22Rv1 (cell line): ENCODE data around the gene HTR1D.

Source experiments
- ZFX ChIP-seq: fragments of 450-650 bp; IDR thresholded peaks from 2 replicates; pipeline ENCODE4 v1.6.1; 2017; ENCODE audit warnings: antibody characterized with exemption, borderline replicate concordance
- TF ChIP-seq, protein P1 (sequence below): fragments of 450-650 bp; IDR thresholded peaks from 2 replicates; pipeline ENCODE4 v1.5.1; 2017; ENCODE audit warnings: mild to moderate bottlenecking

DNA sequence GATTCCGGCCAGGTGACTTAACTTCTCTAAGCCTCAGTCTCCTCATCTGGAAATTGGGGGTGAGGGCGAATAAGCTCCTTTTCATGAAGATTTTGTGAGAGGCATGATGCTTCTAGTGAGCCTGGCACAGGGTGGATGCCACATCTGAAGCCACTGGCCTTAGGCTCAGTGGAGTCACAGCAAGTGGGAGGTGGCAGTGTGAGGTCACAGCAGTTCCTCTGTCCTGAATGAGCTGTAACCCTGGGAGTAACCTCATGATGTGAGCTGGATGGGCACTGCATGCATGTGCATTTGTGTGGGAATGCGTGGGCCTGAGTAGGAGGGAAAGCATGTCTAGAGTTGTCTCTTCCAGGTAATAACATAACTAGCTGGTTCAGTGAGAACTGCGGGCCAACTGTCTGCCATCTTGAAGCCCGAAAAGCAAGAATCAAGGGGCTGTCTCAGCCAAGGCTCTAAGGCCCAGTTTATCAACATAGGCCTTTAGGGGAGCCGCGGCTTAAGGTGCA lies 27.0 kb upstream of the HTR1D start:
- TF ChIP-seq, protein P1, sequence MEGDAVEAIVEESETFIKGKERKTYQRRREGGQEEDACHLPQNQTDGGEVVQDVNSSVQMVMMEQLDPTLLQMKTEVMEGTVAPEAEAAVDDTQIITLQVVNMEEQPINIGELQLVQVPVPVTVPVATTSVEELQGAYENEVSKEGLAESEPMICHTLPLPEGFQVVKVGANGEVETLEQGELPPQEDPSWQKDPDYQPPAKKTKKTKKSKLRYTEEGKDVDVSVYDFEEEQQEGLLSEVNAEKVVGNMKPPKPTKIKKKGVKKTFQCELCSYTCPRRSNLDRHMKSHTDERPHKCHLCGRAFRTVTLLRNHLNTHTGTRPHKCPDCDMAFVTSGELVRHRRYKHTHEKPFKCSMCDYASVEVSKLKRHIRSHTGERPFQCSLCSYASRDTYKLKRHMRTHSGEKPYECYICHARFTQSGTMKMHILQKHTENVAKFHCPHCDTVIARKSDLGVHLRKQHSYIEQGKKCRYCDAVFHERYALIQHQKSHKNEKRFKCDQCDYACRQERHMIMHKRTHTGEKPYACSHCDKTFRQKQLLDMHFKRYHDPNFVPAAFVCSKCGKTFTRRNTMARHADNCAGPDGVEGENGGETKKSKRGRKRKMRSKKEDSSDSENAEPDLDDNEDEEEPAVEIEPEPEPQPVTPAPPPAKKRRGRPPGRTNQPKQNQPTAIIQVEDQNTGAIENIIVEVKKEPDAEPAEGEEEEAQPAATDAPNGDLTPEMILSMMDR: no peak
- no peak for TF ChIP-seq ZFX
